Natural killer cell (primary cell): ENCODE data around the gene RAD23B. TPM values are rescaled to one million over a fixed set of nuclear protein-coding genes. Genes with fewer than 3 reads are reported as not detected.
"Not testable (repeated sequence)": the region's sequence is repeated elsewhere in the genome, so short reads cannot be mapped to it uniquely, and the experiment has no call there.

ENCODE experiments used
- ATAC-seq, 3 donors: fragments of 150-1000 bp in 2 of 3; fragments of 200-7000 bp in 1 of 3; cut with Tn5 transposase; 1 replicate in 1 of 3; 2 replicates in 2 of 3; pipeline ENCODE4 v1.10.0; 2021; ENCODE audit warnings: mild to moderate bottlenecking in 2 of 3, moderate library complexity in 2 of 3
- DNase-seq, 2 donors: peaks; one replicate each; pipeline versions ENCODE4 v3.0.0 to v3.0.0-alpha.2; 2013 to 2021; ENCODE audit warnings: mixed read lengths in 1 of 2
- H3K27ac ChIP-seq: one replicate; pipeline ENCODE4 v1.5.1; 2013; ENCODE audit warnings: mild to moderate bottlenecking, low read length
- H3K27me3 ChIP-seq: one replicate; pipeline ENCODE4 v1.6.1; 2013; ENCODE audit warnings: low read length; ENCODE audit not compliant: control insufficient read depth, insufficient read depth
- H3K36me3 ChIP-seq: one replicate; pipeline ENCODE4 v1.6.1; 2013; ENCODE audit warnings: low read length; ENCODE audit not compliant: control insufficient read depth, insufficient read depth
- H3K4me1 ChIP-seq: one replicate; pipeline ENCODE4 v1.6.1; 2013; ENCODE audit warnings: low read length; ENCODE audit not compliant: control insufficient read depth, insufficient read depth
- H3K4me3 ChIP-seq: one replicate; pipeline ENCODE4 v1.5.1; 2013; ENCODE audit warnings: low read length
- H3K9me3 ChIP-seq: one replicate; pipeline ENCODE4 v1.6.1; 2013; ENCODE audit warnings: low read length; ENCODE audit not compliant: control insufficient read depth, insufficient read depth
- H3K27ac Mint-ChIP-seq, 2 donors: one replicate each; pipeline ENCODE4 v1.8.0; 2022; ENCODE audit warnings: mild to moderate bottlenecking in 2 of 2, mixed read lengths in 2 of 2, moderate library complexity in 1 of 2
- H3K27me3 Mint-ChIP-seq, 2 donors: one replicate each; pipeline ENCODE4 v1.8.0; 2022; ENCODE audit warnings: low read depth in 2 of 2, mixed read lengths in 2 of 2
- H3K36me3 Mint-ChIP-seq: one replicate; pipeline ENCODE4 v1.8.0; 2022; ENCODE audit warnings: mixed read lengths
- H3K4me1 Mint-ChIP-seq, 2 donors: one replicate each; pipeline ENCODE4 v1.8.0; 2022; ENCODE audit warnings: mixed read lengths in 2 of 2
- H3K4me3 Mint-ChIP-seq: one replicate; pipeline ENCODE4 v1.8.0; 2022; ENCODE audit warnings: mild to moderate bottlenecking, moderate library complexity, mixed read lengths
- H3K9me3 Mint-ChIP-seq, 2 donors: one replicate each; pipeline ENCODE4 v1.8.0; 2022; ENCODE audit warnings: mixed read lengths in 2 of 2
- CTCF ChIP-seq: fragments of 200-600 bp; IDR thresholded peaks from one replicate; pipeline ENCODE4 v1.8.0; 2022; ENCODE audit warnings: antibody characterized with exemption
- WGBS: methylation state at CpG from one replicate; pipeline ENCODE4 v1.1.7; 2013; ENCODE audit warnings: missing lambda C conversion rate; ENCODE audit not compliant: insufficient coverage; 5-methylcytosine and 5-hydroxymethylcytosine counted together
- intact Hi-C: fragments of 100-400 bp; cut with micrococcal nuclease; formaldehyde crosslinking; loops from one replicate; pipeline ENCODE4 v1.14.2; 2022
- total RNA-seq, 4 donors: library from RNA; stranded (reverse); fragments of 120-200 nt in 1 of 4; gene quantifications; one replicate each; pipeline versions ENCODE4 v1.2.3 to v1.2.4, GENCODE V29; 2013 to 2022

The RAD23B gene
- total RNA-seq, 3 donors from 2014 or later (not counting 1 experiment from before 2014, with no cell fraction given), result 85.6 to 101 (median 92.6) TPM

- intact Hi-C loops, result no loop called here
- WGBS, result 80% methylated on average over 4 of the region's 4 CpGs
- no peaks in the 10 kb centered on the region for H3K36me3 Mint-ChIP-seq
- Histone ChIP-seq H3K27me3 (no peaks in the 10 kb centered on the region), H3K36me3 (no peaks in the 10 kb centered on the region), H3K4me1 (peaks cover 6% of the 10 kb centered on the region), H3K27ac (no peak overlapping the region), H3K4me3 (no peak overlapping the region), H3K9me3 (no peaks in the 10 kb centered on the region)
- DNase-seq, result no peak
- H3K27me3 Mint-ChIP-seq, result no peaks in the 10 kb centered on the region
- no peak for TF ChIP-seq CTCF
- H3K4me1 Mint-ChIP-seq, result peaks cover 56 to 57% of the 10 kb centered on the region in 2 donors
- peak overlapping the region; percentile 1 to 67 for H3K27ac Mint-ChIP-seq
- no peak for ATAC-seq
- H3K9me3 Mint-ChIP-seq, result no peaks in the 10 kb centered on the region
- no peak overlapping the region for H3K4me3 Mint-ChIP-seq
These were observed 11.7 kb downstream of the RAD23B start for GRCh38 chr9:107294756-107295155.

GRCh38 chr9:107295995-107296394 lies 12.9 kb downstream of the RAD23B start:
- Histone ChIP-seq H3K9me3 (no peaks in the 10 kb centered on the region), H3K36me3 (no peaks in the 10 kb centered on the region), H3K27ac (no peak overlapping the region), H3K27me3 (no peaks in the 10 kb centered on the region), H3K4me1 (peaks cover 6% of the 10 kb centered on the region), H3K4me3 (no peak overlapping the region)
- intact Hi-C loops, result no loop called here
- DNase-seq (no peak), ATAC-seq (no peak)
- TF ChIP-seq CTCF, result no peak
- no peaks in the 10 kb centered on the region for H3K27me3 Mint-ChIP-seq
- H3K4me3 Mint-ChIP-seq, result peak overlapping the region; percentile 4
- H3K27ac Mint-ChIP-seq, result peak overlapping the region; percentile 1 to 67
- H3K36me3 Mint-ChIP-seq, result no peaks in the 10 kb centered on the region
- whole genome bisulfite sequencing, result 89% methylated on average over 1 of the region's 1 CpG
- H3K4me1 Mint-ChIP-seq, result peaks cover 47 to 57% of the 10 kb centered on the region in 2 donors
- H3K9me3 Mint-ChIP-seq, result no peaks in the 10 kb centered on the region

- H3K36me3 ChIP-seq, ATAC-seq, H3K27me3 ChIP-seq, H3K27me3 Mint-ChIP-seq, H3K27ac ChIP-seq, DNase-seq, H3K9me3 ChIP-seq, H3K4me3 Mint-ChIP-seq, H3K36me3 Mint-ChIP-seq, intact Hi-C loops, H3K9me3 Mint-ChIP-seq, H3K4me3 ChIP-seq, H3K4me1 ChIP-seq: not testable (repeated sequence)
- peaks cover 47 to 59% of the 10 kb centered on the region in 2 donors for H3K4me1 Mint-ChIP-seq
- peak overlapping the region; percentile 1 to 67 for H3K27ac Mint-ChIP-seq
- WGBS, result 96% methylated on average over 8 of the region's 8 CpGs
These were observed 13.5 kb downstream of the RAD23B start for GRCh38 chr9:107296592-107296991.

- no peak overlapping the region for H3K4me3 Mint-ChIP-seq
- Histone ChIP-seq H3K9me3 (no peaks in the 10 kb centered on the region), H3K36me3 (peaks cover 10% of the 10 kb centered on the region), H3K4me1 (no peaks in the 10 kb centered on the region), H3K27me3 (no peaks in the 10 kb centered on the region), H3K4me3 (no peak overlapping the region), H3K27ac (no peak overlapping the region)
- H3K27ac Mint-ChIP-seq, result peak overlapping the region; percentile 44 to 52
- peak; percentile 57 for TF ChIP-seq CTCF
- WGBS, result no CpG with 5 or more reads among the region's 1 CpG
- DNase-seq (peak in 1 of 2 donors; percentile 40), ATAC-seq (peak in 2 of 3 donors; percentile 50 to 64)
- no peaks in the 10 kb centered on the region for H3K36me3 Mint-ChIP-seq
- peaks cover 30 to 41% of the 10 kb centered on the region in 2 donors for H3K4me1 Mint-ChIP-seq
- intact Hi-C loops, result loop anchor here (1.0 kb wide), 1 partner anchor 15 kb away; no protein-coding TSS in a partner anchor
- H3K9me3 Mint-ChIP-seq, result no peaks in the 10 kb centered on the region
- no peaks in the 10 kb centered on the region for H3K27me3 Mint-ChIP-seq
These were observed 16.4 kb downstream of the RAD23B start for GRCh38 chr9:107299437-107299836.
